B cell (primary cell): ENCODE data around the gene ZC3H10.

Experiments
- CTCF ChIP-seq: fragments of 200-600 bp; IDR thresholded peaks from one replicate; pipeline ENCODE4 v1.8.0; 2022; ENCODE audit warnings: antibody characterized with exemption, mild to moderate bottlenecking
- EZH2 ChIP-seq: IDR thresholded peaks from 2 replicates; pipeline ENCODE4 v1.6.1; 2012; ENCODE audit warnings: borderline replicate concordance, low read depth, mild to moderate bottlenecking, moderate library complexity, low read length; ENCODE audit not compliant: insufficient read depth, poor library complexity, severe bottlenecking

GRCh38 chr12:56172839-56173238 lies 54.8 kb downstream of the ZC3H10 start:
- TF ChIP-seq CTCF (no peak), EZH2 (no peak)
